HG03457 (cell line): ENCODE measurements around the gene NKX6-1.

ENCODE experiments used
- ATAC-seq: cut with Tn5 transposase; IDR thresholded peaks from one replicate; pipeline ENCODE4 v1.9.1; 2021; ENCODE audit warnings: moderate number of reproducible peaks; ENCODE audit not compliant: unreplicated experiment

Gene NKX6-1

GRCh38 chr4:84480082-84480481 lies 19.0 kb downstream of the NKX6-1 start:
- no peak for ATAC-seq

- no peak for ATAC-seq
Measured at GRCh38 chr4:84479663-84480062, 19.4 kb downstream of the NKX6-1 start.

GRCh38 chr4:84477738-84478137 lies 21.4 kb downstream of the NKX6-1 start:
- no peak for ATAC-seq

GRCh38 chr4:84474107-84474506 lies 25.0 kb downstream of the NKX6-1 start:
- ATAC-seq = no peak

GRCh38 chr4:84472154-84472553 lies 26.9 kb downstream of the NKX6-1 start:
- ATAC-seq = no peak

- ATAC-seq = no peak
Measured at GRCh38 chr4:84470204-84470785, 28.8 kb downstream of the NKX6-1 start.

GRCh38 chr4:84467601-84468000 lies 31.5 kb downstream of the NKX6-1 start:
- no peak for ATAC-seq

- ATAC-seq = no peak
Measured at GRCh38 chr4:84459783-84460182, 39.3 kb downstream of the NKX6-1 start.

- ATAC-seq = no peak
Measured at GRCh38 chr4:84456157-84456556, 42.9 kb downstream of the NKX6-1 start.

- ATAC-seq = no peak
Measured at GRCh38 chr4:84455697-84456096, 43.4 kb downstream of the NKX6-1 start.

GRCh38 chr4:84451546-84451945 lies 47.5 kb downstream of the NKX6-1 start:
- ATAC-seq = no peak

GRCh38 chr4:84443523-84443922 lies 55.6 kb downstream of the NKX6-1 start:
- ATAC-seq = no peak

- no peak for ATAC-seq
Measured at GRCh38 chr4:84442778-84443177, 56.3 kb downstream of the NKX6-1 start.
